Hepatocyte (in vitro differentiated cells): ENCODE measurements around the gene FAH.

Experiments used
- EZH2phosphoT487 ChIP-seq: fragments of 200-600 bp; sonication (generic); IDR thresholded peaks from one replicate; pipeline ENCODE4 v1.6.1; 2018; ENCODE audit warnings: antibody characterized with exemption, mild to moderate bottlenecking, low read depth, moderate library complexity; ENCODE audit not compliant: unreplicated experiment, severe bottlenecking
- TF ChIP-seq, protein P1 (sequence below): fragments of 200-600 bp; sonication (generic); IDR thresholded peaks from 2 replicates; pipeline ENCODE4 v1.5.1; 2016; ENCODE audit warnings: antibody characterized with exemption, mild to moderate bottlenecking; ENCODE audit not compliant: poor library complexity

DNA sequence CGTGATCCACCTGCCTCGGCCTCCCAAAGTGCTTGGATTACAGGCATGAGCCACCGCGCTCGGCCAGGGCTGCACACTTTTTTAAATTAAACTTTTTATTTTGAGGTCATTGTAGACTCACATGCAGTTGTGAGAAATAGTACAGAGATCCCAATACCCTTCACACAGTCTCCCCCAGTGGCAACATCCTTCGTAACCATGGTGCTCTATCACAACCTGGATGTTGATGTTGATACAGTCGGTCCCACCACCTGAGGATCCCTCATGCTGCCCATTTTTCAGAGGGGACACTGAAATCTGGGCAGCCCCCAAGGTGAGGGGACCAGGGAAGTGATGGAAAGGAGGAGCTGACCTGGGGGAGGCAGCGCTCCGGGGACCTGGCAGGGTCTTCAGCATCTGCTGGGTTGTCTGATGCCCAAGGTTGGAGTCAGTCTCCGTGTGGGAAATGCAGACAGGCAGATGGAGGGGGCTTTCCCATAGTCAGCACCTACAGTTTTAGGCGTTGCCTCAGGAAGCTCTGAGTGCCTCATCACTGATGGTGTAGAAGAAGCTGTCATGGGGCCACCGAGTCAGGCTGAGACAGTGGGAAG, 17.1 kb downstream of the FAH start:
- TF ChIP-seq, protein P1, sequence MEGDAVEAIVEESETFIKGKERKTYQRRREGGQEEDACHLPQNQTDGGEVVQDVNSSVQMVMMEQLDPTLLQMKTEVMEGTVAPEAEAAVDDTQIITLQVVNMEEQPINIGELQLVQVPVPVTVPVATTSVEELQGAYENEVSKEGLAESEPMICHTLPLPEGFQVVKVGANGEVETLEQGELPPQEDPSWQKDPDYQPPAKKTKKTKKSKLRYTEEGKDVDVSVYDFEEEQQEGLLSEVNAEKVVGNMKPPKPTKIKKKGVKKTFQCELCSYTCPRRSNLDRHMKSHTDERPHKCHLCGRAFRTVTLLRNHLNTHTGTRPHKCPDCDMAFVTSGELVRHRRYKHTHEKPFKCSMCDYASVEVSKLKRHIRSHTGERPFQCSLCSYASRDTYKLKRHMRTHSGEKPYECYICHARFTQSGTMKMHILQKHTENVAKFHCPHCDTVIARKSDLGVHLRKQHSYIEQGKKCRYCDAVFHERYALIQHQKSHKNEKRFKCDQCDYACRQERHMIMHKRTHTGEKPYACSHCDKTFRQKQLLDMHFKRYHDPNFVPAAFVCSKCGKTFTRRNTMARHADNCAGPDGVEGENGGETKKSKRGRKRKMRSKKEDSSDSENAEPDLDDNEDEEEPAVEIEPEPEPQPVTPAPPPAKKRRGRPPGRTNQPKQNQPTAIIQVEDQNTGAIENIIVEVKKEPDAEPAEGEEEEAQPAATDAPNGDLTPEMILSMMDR: no peak
- TF ChIP-seq EZH2phosphoT487: no peak
